Loucy (cell line): ENCODE results near the gene RNF19B.
A peak's percentile ranks its signal among the peaks of the same experiment; 100 is the strongest.

ENCODE experiments used
- H2AFZ ChIP-seq: fragments of 200-600 bp; sonication (generic); 2 replicates; pipeline ENCODE4 v1.6.0; 2016; ENCODE audit warnings: antibody characterized with exemption, mild to moderate bottlenecking, low read length, moderate library complexity
- H3F3A ChIP-seq: fragments of 200-600 bp; 2 replicates; pipeline ENCODE4 v1.6.0; 2016; ENCODE audit warnings: antibody characterized with exemption, low read depth, mild to moderate bottlenecking
- H3K27me3 ChIP-seq: fragments of 200-600 bp; sonication (generic); 2 replicates; pipeline ENCODE4 v1.6.1; 2014; ENCODE audit warnings: low read length, mild to moderate bottlenecking; ENCODE audit not compliant: insufficient read depth, poor library complexity, severe bottlenecking
- H3K36me3 ChIP-seq: fragments of 200-600 bp; sonication (generic); 2 replicates; pipeline ENCODE4 v1.6.1; 2016; ENCODE audit warnings: low read length; ENCODE audit not compliant: insufficient read depth
- H3K4me1 ChIP-seq: fragments of 200-600 bp; sonication (generic); 2 replicates; pipeline ENCODE4 v1.5.1; 2014; ENCODE audit warnings: low read length, mild to moderate bottlenecking; ENCODE audit not compliant: insufficient read depth, poor library complexity, severe bottlenecking
- H3K4me2 ChIP-seq: fragments of 200-600 bp; sonication (generic); 2 replicates; pipeline ENCODE4 v1.6.0; 2014; ENCODE audit warnings: antibody characterized with exemption, low read length, low read depth, mild to moderate bottlenecking; ENCODE audit not compliant: poor library complexity, severe bottlenecking
- H3K4me3 ChIP-seq: fragments of 200-600 bp; sonication (generic); 2 replicates; pipeline ENCODE4 v1.5.1; 2014; ENCODE audit warnings: low read length, mild to moderate bottlenecking, mixed read lengths; ENCODE audit not compliant: poor library complexity, severe bottlenecking
- H3K79me2 ChIP-seq: fragments of 200-600 bp; sonication (generic); 2 replicates; pipeline ENCODE4 v1.6.1; 2014; ENCODE audit warnings: low read length; ENCODE audit not compliant: insufficient read depth
- H3K9ac ChIP-seq: fragments of 200-600 bp; sonication (generic); 2 replicates; pipeline ENCODE4 v1.6.0; 2014; ENCODE audit warnings: mild to moderate bottlenecking, low read depth, low read length, moderate library complexity; ENCODE audit not compliant: poor library complexity, severe bottlenecking
- H3K9me2 ChIP-seq: fragments of 200-600 bp; sonication (generic); replicated peaks from 2 replicates; pipeline ENCODE4 v1.6.1; 2016; ENCODE audit warnings: low read depth, low read length, mixed read lengths
- H3K9me3 ChIP-seq: fragments of 200-600 bp; sonication (generic); 2 replicates; pipeline ENCODE4 v1.6.1; 2014; ENCODE audit warnings: mild to moderate bottlenecking, antibody characterized with exemption, low read length, low read depth; ENCODE audit not compliant: insufficient read depth
- H4K20me1 ChIP-seq: fragments of 200-600 bp; sonication (generic); 2 replicates; pipeline ENCODE4 v1.6.0; 2014; ENCODE audit warnings: antibody characterized with exemption, low read length, mild to moderate bottlenecking; ENCODE audit not compliant: insufficient read depth, poor library complexity, severe bottlenecking
- EZH2phosphoT487 ChIP-seq: fragments of 200-600 bp; IDR thresholded peaks from 2 replicates; pipeline ENCODE4 v1.6.1; 2018; ENCODE audit warnings: antibody characterized with exemption, mild to moderate bottlenecking, moderate library complexity, borderline replicate concordance
- TF ChIP-seq, protein P1 (sequence below): fragments of 200-600 bp; sonication (generic); conservative IDR thresholded peaks from 2 replicates; pipeline ENCODE4 v1.5.1; 2014; ENCODE audit warnings: mild to moderate bottlenecking, antibody characterized with exemption, low read length

RNF19B gene

DNA sequence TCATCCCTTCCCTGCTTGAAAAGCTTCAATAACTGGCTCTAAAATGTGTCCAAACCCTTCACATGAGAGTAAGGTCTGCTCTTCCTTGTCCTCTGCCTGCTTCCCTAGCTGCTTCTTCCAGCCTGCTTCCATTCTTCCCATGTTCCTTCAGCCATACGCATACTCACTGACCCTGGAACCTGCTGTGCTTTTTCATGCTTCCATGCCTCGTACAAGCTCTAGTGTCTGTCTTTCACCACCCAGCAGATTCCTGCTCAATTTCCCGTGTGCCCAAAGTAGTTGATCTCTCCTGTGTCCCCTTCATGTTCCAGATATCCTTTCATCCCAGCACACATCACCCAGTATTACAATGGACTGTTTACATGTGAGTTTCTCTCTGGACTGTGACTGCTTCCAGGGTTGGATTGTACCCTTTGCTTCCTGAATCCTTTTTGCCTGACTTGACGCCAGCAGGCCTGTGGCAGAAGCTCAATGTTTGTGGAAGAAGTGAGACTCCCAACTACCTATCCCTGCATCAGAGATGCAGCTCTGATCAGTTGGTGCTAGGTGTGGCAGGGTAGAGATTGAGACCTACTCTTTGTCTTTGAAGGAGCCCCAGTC lies 35.9 kb upstream of the RNF19B start:
- no peak overlapping the region for H3K4me2 ChIP-seq
- no peak overlapping the region for H3K9ac ChIP-seq

GRCh38 chr1:32998997-32999396 lies 34.4 kb upstream of the RNF19B start:
- Histone ChIP-seq H3F3A (no peaks in the 10 kb centered on the region), H2AFZ (no peak overlapping the region), H4K20me1 (no peaks in the 10 kb centered on the region), H3K9me2 (no peaks in the 10 kb centered on the region), H3K79me2 (no peaks in the 10 kb centered on the region), H3K9ac (no peak overlapping the region), H3K27me3 (no peaks in the 10 kb centered on the region), H3K4me3 (no peak overlapping the region), H3K4me1 (peaks cover 14% of the 10 kb centered on the region), H3K36me3 (no peaks in the 10 kb centered on the region), H3K4me2 (no peak overlapping the region), H3K9me3 (no peaks in the 10 kb centered on the region)
- TF ChIP-seq EZH2phosphoT487 = no peak
- TF ChIP-seq, protein P1, sequence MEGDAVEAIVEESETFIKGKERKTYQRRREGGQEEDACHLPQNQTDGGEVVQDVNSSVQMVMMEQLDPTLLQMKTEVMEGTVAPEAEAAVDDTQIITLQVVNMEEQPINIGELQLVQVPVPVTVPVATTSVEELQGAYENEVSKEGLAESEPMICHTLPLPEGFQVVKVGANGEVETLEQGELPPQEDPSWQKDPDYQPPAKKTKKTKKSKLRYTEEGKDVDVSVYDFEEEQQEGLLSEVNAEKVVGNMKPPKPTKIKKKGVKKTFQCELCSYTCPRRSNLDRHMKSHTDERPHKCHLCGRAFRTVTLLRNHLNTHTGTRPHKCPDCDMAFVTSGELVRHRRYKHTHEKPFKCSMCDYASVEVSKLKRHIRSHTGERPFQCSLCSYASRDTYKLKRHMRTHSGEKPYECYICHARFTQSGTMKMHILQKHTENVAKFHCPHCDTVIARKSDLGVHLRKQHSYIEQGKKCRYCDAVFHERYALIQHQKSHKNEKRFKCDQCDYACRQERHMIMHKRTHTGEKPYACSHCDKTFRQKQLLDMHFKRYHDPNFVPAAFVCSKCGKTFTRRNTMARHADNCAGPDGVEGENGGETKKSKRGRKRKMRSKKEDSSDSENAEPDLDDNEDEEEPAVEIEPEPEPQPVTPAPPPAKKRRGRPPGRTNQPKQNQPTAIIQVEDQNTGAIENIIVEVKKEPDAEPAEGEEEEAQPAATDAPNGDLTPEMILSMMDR = no peak

More for the DNA sequence above, 35.9 kb upstream of the RNF19B start:
- Histone ChIP-seq H4K20me1 (no peaks in the 10 kb centered on the region), H3K4me1 (peaks cover 14% of the 10 kb centered on the region), H3F3A (no peaks in the 10 kb centered on the region), H2AFZ (no peak overlapping the region), H3K9me3 (no peaks in the 10 kb centered on the region), H3K36me3 (no peaks in the 10 kb centered on the region), H3K79me2 (no peaks in the 10 kb centered on the region), H3K4me3 (no peak overlapping the region), H3K9me2 (no peaks in the 10 kb centered on the region), H3K27me3 (no peaks in the 10 kb centered on the region)
- TF ChIP-seq, protein P1 = no peak
- TF ChIP-seq EZH2phosphoT487 = no peak

DNA sequence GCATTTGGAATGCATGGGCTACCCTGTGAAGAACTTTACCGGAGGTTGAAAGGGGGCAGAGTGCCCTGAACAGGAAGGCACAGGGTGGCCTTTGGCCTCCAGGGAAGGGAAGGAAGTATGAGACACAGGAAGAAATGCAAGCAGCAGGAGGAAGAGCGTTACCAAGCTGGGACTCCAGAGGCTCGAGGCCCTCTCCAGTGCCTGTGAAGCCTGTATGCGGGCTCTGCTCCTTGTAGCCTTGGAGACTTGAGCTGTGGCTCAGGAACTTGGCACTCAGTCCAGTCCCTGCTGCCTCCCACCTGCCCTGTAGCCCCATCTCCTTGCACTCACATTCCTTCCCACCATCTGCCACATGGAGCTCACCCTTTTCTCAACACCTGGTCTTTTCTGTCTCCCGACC lies 33.5 kb upstream of the RNF19B start:
- peaks cover 14% of the 10 kb centered on the region for H3K4me1 ChIP-seq
- peak overlapping the region; percentile 0 for H3K4me3 ChIP-seq
- H3K9me2 ChIP-seq = no peaks in the 10 kb centered on the region
- H2AFZ ChIP-seq = 0 out of 2 replicates have a peak overlapping the region, but pooled peaks have one; percentile 0
- H4K20me1 ChIP-seq = no peaks in the 10 kb centered on the region
- no peaks in the 10 kb centered on the region for H3K79me2 ChIP-seq
- no peaks in the 10 kb centered on the region for H3F3A ChIP-seq
- peak overlapping the region; percentile 33 for H3K4me2 ChIP-seq
- H3K9me3 ChIP-seq = no peaks in the 10 kb centered on the region
- TF ChIP-seq EZH2phosphoT487 = no peak
- TF ChIP-seq, protein P1 = no peak
- H3K9ac ChIP-seq = peak overlapping the region; percentile 2
- no peaks in the 10 kb centered on the region for H3K27me3 ChIP-seq
- H3K36me3 ChIP-seq = no peaks in the 10 kb centered on the region
